Ishikawa (cell line): ENCODE measurements around the gene CMSS1.

ENCODE experiments used
- CEBPB ChIP-seq: IDR thresholded peaks from 2 replicates; pipeline ENCODE4 v1.6.1; 2012
- CREB1 ChIP-seq: IDR thresholded peaks from 2 replicates; pipeline ENCODE4 v1.6.1; 2012; ENCODE audit warnings: low read depth
- EGR1 ChIP-seq: IDR thresholded peaks from 2 replicates; pipeline ENCODE4 v1.6.1; 2012
- FOXM1 ChIP-seq: IDR thresholded peaks from 2 replicates; pipeline ENCODE4 v1.6.1; 2012; ENCODE audit warnings: low read depth, borderline replicate concordance
- NFIC ChIP-seq: IDR thresholded peaks from 2 replicates; pipeline ENCODE4 v1.6.1; 2012
- RAD21 ChIP-seq: IDR thresholded peaks from 2 replicates; pipeline ENCODE4 v1.6.1; 2012; ENCODE audit warnings: low read depth
- TAF1 ChIP-seq: IDR thresholded peaks from 2 replicates; pipeline ENCODE4 v1.6.1; 2012; ENCODE audit warnings: low read depth, mild to moderate bottlenecking
- TEAD4 ChIP-seq: IDR thresholded peaks from 2 replicates; pipeline ENCODE4 v1.6.1; 2012
- TF ChIP-seq, protein P1 (sequence below): IDR thresholded peaks from 2 replicates; pipeline ENCODE4 v1.6.1; 2012
- TF ChIP-seq, protein P2 (sequence below): IDR thresholded peaks from 2 replicates; pipeline ENCODE4 v1.6.1; 2012; ENCODE audit warnings: low read depth, mild to moderate bottlenecking

DNA sequence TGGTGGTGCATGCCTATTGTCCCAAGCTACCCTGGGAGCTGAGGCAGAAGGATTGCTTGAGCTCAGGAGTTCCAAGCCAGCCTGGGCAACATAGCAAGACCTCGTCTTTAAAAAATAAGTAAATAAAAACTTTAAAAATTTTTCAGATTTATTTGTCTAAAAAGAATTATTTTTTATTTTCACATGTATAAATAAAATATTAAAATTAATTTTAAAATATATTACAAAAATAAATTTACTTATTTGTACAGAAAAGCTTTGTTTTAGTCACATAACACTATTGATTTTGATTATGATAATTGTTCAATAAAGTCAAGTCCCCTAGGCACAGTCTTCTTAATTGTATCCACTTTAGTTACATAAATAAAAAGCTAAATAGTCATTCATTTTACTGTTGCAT lies 211.4 kb downstream of the CMSS1 start:
- TF ChIP-seq TAF1 (no peak), EGR1 (no peak), CREB1 (no peak), TEAD4 (no peak), RAD21 (no peak), NFIC (no peak), CEBPB (no peak), FOXM1 (no peak)
- TF ChIP-seq, protein P1, sequence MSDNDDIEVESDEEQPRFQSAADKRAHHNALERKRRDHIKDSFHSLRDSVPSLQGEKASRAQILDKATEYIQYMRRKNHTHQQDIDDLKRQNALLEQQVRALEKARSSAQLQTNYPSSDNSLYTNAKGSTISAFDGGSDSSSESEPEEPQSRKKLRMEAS: no peak
- TF ChIP-seq, protein P2, sequence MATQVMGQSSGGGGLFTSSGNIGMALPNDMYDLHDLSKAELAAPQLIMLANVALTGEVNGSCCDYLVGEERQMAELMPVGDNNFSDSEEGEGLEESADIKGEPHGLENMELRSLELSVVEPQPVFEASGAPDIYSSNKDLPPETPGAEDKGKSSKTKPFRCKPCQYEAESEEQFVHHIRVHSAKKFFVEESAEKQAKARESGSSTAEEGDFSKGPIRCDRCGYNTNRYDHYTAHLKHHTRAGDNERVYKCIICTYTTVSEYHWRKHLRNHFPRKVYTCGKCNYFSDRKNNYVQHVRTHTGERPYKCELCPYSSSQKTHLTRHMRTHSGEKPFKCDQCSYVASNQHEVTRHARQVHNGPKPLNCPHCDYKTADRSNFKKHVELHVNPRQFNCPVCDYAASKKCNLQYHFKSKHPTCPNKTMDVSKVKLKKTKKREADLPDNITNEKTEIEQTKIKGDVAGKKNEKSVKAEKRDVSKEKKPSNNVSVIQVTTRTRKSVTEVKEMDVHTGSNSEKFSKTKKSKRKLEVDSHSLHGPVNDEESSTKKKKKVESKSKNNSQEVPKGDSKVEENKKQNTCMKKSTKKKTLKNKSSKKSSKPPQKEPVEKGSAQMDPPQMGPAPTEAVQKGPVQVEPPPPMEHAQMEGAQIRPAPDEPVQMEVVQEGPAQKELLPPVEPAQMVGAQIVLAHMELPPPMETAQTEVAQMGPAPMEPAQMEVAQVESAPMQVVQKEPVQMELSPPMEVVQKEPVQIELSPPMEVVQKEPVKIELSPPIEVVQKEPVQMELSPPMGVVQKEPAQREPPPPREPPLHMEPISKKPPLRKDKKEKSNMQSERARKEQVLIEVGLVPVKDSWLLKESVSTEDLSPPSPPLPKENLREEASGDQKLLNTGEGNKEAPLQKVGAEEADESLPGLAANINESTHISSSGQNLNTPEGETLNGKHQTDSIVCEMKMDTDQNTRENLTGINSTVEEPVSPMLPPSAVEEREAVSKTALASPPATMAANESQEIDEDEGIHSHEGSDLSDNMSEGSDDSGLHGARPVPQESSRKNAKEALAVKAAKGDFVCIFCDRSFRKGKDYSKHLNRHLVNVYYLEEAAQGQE: no peak
